HG03280 (cell line): ENCODE data around the gene RECK.

Experiments used
- ATAC-seq: cut with Tn5 transposase; IDR thresholded peaks from one replicate; pipeline ENCODE4 v1.9.1; 2021; ENCODE audit warnings: mild to moderate bottlenecking, moderate library complexity; ENCODE audit not compliant: unreplicated experiment

Gene RECK

GRCh38 chr9:36135741-36136271, 99.1 kb downstream of the RECK start:
- ATAC-seq = no peak

DNA sequence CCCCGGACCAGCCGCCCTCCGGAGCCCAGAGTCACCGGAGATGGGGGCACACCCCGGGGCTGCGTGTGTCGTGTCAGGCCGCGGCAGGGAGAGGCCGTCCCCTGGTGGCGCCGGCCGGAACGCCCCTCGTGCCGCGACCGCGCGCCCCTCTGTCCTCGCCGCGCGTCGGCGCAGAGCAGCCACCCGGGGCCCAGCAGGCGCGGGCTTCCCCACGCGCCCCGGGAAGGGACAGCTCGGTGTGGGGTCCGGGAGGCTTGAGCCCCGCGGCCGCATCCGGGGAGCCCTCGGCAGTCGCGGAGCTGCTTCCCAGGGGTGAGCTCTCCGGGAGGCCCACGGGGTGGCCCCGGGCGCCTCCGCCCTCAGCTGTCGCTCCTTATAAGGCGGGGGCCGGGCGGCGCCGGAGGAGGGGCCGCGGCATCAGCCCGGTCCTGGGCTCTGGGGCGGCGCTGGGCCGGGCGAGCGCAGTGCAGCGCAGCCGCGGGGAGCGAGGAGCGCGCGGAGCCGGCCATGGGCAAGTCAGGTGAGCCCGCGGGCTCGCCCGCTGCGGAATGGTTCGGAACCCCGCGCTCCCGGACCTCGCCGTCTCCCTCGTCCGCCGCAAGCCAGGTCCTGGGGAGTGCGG, 99.7 kb downstream of the RECK start, which contains the start of gene GLIPR2:
TSS of gene GLIPR2 (plus strand) at position 462 of the 622 bp plus-strand sequence. CDS start at position 508, 46 bp downstream.
- ATAC-seq = peak; percentile 89

DNA sequence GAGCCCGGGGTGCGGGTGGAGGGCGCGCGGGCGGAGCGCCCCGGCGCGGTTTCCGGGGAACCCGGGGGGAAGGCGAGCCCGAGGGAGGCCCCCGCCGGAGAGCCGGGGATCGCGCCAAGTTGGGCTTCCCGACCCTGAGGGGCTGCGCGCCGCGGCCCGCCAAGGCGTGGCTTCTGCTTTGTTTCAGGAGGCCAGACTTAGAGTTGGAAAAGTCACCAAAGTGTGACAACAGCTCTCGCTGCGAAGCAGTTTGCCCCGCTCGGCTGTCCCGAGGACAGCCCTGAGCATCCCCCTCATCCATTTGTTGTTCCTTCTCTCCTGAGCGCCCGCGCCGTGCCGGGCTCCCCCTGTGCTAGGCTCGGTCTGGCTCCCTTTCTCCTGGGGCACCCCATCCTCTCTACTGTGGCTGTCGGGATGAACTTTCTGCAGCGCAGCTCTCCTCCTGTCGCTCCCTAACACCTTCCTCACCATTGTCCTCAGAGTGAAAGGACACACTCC, 100.2 kb downstream of the RECK start:
- ATAC-seq = peak; percentile 38

- ATAC-seq = no peak
Measured at GRCh38 chr9:36137392-36138004, 100.8 kb downstream of the RECK start.

- no peak for ATAC-seq
Measured at GRCh38 chr9:36138496-36138895, 101.8 kb downstream of the RECK start.

GRCh38 chr9:36138901-36139300, 102.2 kb downstream of the RECK start:
- no peak for ATAC-seq

DNA sequence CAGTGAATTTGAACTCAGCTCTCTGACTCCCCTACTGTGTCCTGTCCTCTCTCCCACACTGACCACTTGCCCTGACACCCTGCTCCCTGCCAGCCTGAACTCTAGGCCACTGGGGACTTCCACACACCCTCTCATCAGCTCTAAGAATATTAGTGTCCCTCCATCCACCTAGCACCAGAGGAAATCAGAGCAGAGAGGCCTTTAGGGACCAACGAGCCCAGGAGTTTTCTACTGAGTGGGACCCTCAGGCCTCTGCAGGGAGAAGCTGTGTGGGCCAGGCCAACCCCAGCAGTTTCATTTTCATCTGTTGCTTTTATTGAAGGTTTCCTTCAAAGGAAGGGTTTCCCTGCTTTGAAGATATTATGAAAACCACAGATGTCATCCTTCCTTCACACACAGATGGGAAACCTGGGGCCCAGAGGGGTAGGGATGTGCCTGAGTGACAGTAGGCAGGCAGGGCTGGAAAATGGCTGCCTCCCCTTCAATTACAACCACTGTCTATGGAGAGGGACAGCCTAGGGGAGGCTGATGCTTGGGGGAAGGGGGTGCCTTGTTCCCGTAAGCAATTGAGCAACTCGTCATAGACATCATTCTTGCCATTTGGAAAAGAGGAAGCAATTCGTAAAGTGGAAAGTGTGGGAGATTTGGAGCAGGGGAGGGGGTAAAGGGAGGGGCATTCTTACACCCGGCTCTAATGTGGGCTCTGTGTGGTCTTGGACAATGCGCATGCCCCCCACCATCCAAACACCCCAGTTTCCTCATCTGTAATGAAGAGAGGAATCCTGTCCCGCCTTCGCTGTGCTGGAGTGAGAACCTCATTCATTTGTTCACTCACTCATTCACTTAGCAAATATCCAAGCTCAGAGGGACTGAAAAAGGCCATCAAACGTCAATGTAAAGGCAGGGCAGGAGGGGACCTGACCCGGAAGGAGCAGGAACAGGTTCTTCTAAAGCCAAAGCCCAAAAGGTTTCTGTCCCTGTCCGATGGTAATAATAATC, 103.7 kb downstream of the RECK start:
- ATAC-seq = no peak

DNA sequence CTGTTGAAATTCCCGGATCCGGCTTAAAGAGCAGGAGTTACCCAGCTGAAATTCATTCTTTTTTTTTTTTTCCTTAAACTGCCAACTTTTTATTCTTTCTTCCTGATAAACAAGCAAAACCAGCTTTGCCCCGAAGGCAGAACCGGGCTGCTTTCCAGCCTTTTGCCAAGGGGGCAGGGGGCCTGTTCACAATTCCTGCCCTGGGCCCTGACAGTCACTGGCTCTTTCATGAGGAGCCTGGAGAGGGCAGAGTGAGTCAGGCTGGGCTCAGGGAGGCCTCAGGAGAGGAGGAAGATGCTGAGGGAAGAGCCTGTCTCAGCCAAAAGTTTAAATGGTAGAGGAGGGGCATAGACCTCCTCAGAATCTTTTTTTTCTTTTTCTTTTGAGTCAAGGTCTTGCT, 104.6 kb downstream of the RECK start:
- ATAC-seq = no peak

DNA sequence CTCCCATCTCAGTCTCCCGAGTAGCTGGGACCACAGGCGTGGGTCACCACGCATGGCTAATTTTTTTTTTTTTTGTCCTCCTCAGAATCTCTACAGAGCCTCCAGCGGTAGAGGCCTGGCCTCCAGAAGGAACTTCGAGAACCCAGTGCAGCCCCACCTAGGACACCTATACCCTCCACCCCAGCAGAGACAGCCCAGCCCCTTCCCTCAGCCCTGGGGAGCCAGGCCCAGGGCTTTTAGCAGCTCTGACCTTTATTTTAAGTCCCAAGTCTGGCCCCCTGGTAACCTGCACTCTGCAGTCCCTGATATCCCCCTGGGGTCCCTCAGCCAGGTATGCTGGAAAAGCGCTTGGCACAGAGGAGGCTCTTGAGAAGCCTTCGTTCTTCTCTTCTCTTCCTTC, 105.0 kb downstream of the RECK start:
- ATAC-seq = no peak

- ATAC-seq = no peak
Measured at GRCh38 chr9:36142510-36143244, 106.0 kb downstream of the RECK start.

DNA sequence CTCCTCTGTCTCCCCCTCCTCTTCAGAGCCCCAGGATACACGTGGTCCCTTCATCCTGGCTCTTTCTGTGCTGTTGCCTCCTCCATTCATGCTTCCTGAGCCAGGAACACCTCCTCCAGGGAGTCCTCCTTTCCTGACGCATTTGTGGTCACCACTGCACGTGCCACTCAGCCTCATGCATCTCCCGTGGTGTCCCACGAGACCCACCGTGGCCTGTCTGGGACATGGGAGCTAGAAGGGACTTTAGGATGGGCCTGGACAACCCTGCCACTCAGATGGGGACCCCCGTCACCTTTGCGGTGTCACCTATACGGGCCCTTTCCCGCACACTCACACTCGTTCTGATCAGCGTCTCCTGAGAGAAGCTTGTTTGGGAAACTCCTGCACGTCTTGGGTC, 106.5 kb downstream of the RECK start:
- ATAC-seq = no peak

GRCh38 chr9:36144309-36145232, 107.9 kb downstream of the RECK start:
- ATAC-seq = no peak

GRCh38 chr9:36145970-36146369, 109.3 kb downstream of the RECK start:
- ATAC-seq = no peak

DNA sequence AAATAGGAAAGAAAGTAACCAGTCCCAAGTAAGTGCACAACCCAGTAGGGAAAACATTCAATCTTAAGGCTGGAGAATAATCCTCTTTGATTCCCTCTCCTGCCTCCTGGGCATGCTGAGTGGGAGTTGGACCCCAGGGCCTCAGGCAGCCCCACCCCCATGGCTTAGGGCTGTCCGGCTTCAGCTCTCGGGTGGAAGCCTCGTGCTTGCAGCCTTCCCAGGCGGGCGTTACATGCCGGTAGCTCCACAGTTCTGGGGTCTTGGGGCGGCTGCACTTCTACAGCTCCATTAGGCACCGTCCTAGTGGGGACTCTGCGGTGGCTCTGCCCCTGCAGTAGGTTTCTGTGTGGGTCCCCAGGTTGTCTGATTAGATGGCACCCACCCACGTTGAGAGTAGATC, 109.9 kb downstream of the RECK start:
- ATAC-seq = no peak

DNA sequence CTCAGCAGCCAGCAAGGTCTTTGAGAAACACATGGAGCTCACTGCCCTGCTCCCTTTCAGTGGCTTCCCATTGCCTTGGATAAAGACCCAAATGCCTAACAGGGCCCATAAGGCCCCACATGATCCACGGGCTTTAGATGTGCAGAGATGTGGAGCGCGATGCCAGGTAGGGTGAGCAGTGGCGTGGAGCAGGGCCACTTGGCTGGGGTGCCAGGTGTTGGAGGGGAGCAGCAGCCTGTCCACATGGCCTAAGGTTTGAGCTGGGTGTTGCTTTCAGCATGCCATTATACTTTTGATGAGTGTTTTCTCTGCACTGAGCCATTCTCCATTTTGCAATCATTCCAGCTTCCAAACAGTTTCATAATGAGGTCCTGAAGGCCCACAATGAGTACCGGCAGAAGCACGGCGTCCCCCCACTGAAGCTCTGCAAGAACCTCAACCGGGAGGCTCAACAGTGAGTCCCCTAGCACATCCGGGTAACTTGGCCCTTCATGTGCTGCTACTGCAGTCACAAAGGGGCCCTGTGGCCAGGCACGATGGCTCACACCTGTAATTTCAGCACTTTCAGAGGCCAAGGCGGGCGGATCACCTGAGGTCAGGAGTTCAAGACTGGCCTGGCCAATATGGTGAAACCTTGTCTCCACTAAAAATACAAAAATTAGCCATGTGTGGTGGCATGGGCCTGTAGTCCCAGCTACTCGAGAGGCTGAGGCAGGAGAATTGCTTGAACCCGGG, 110.9 kb downstream of the RECK start:
- no peak for ATAC-seq

DNA sequence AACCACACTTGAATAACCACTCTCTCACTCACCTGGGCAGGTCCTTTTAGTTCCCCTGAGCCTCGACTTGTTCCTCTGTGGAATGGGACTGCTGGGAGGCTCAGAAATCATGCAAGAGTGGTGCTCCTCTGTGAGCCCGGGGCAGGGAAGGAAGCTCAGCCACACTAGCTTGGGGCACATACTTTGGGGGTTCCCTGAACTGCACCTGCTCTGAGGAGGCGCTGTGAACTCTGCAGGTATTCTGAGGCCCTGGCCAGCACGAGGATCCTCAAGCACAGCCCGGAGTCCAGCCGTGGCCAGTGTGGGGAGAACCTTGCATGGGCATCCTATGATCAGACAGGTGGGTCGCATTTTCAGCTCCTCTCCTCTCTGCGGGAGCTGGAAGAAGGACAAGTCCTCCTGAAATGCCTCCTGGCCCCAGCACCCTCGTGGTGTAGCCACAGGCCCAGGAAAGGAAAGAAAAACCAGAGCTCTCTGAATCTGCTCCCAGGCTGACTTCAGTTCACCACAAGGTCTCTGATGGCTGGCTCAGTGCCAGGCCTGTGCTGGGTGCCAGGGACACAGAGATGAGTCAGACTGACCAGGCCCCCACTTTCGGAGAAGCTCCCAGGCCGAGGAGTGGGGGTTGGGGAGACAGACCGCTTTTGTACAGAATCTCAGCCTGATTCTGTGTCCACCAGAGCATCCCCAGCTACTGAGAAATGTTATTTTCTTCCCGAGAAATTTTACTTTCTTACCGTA, 111.8 kb downstream of the RECK start:
- ATAC-seq = peak; percentile 38

DNA sequence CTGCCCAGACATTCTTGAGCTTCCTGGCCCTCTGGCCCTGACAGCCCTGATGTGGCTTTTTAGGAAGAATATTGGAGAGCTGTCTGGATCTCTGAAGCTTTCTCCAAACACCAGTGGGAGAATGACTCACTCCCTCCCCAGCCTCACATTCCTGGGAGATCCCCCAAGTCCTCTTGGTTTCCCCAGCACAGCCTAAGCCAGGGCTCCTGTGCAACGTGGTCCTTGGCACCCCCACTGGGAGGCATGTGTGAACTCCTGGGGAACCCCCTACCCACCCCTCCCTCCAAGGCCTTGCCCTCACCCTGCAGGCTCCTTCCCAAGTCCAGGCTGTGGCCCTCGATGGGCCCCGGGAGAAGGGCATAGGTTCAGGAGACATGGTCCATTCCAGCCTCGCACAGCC, 112.5 kb downstream of the RECK start:
- no peak for ATAC-seq
